GM19238 (cell line): ENCODE data around the gene FSTL3.
"Not testable (repeated sequence)": the region's sequence is repeated elsewhere in the genome, so short reads cannot be mapped to it uniquely, and the experiment has no call there.

Experiments used
- DNase-seq: peaks from one replicate; pipeline ENCODE4 v3.0.0; 2011; ENCODE audit warnings: low spot score; ENCODE audit not compliant: insufficient read length

The FSTL3 gene

DNA sequence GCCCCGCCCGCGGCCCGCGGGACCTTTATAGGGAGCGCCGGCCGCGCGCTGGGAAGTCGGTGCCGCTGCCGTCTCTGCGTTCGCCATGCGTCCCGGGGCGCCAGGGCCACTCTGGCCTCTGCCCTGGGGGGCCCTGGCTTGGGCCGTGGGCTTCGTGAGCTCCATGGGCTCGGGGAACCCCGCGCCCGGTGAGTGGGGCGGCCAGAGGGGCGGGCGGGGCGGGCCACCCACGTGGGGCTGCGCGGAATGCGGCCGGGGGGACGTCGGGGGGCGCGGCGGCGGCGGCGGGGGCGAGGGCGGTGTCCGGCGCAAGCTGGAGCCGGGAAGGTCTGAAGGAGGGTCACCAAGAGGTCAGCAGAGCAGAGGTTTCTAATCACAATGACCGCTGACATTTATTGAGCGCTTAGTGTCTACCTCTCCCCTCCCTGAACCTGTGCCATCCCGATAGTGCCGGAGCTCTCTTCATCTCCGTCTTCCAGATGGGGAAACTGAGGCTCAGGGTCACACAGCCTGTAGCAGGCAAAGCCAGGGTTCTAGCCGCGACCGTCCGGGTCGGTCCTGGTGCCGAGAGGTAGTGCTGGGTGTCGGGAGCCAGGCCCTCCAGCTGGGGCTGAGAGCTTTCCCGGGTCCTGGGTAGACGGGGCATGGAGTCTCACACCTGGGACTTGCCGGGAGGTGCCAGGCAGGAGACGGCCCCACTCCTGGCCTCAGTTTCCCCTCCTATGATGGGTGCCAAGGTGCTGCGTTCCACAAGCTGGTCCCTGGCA lies at the start of gene FSTL3:
FSTL3 (plus strand) TSS at position 54 of the 767 bp plus-strand sequence; CDS start at position 86, 32 bp downstream.
- DNase-seq, result no peak

DNA sequence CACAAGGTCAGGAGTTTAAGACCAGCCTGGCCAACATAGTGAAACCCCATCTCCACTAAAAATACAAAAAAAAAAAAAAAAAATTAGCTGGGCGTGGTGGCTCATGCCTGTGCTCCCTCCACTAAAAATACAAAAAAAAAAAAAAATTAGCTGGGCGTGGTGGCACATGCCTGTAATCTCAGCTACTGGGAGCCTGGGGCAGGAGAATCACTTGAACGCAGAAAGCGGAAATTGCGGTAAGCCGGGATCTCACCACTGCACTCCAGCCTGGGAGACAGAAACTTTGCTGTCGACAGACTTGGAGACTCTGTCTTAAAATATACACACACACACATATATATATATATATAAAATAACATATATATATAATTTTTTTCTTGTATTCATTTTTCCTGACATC lies 49.6 kb upstream of the FSTL3 start:
- not testable (repeated sequence) for DNase-seq

GRCh38 chr19:628168-628567 lies 48.0 kb upstream of the FSTL3 start:
- no peak for DNase-seq

DNA sequence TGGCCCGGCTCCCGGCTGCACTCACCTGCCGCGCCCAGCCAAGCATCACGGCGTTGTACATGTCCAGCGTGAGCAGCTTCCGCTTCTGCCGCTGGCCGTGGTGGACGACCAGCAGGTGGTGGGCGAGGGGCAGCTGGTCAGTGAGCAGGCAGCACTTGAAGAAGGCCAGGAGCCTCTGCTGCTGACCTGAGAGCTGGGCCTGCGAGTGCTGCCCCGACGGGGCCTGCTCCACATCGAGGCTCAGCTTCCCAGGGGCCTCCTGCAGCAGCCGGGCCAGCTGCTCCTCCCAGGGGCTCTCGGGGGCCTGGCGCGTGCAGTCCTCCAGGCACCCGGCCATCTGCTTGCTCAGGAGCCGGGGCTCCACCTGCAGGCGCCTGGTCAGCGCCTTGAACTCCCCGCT lies 46.7 kb upstream of the FSTL3 start:
- DNase-seq, result not testable (repeated sequence)

- no peak for DNase-seq
These were observed 46.1 kb upstream of the FSTL3 start for GRCh38 chr19:629961-630714.

GRCh38 chr19:632579-633067 lies 43.6 kb upstream of the FSTL3 start:
- DNase-seq, result peak; percentile 79

DNA sequence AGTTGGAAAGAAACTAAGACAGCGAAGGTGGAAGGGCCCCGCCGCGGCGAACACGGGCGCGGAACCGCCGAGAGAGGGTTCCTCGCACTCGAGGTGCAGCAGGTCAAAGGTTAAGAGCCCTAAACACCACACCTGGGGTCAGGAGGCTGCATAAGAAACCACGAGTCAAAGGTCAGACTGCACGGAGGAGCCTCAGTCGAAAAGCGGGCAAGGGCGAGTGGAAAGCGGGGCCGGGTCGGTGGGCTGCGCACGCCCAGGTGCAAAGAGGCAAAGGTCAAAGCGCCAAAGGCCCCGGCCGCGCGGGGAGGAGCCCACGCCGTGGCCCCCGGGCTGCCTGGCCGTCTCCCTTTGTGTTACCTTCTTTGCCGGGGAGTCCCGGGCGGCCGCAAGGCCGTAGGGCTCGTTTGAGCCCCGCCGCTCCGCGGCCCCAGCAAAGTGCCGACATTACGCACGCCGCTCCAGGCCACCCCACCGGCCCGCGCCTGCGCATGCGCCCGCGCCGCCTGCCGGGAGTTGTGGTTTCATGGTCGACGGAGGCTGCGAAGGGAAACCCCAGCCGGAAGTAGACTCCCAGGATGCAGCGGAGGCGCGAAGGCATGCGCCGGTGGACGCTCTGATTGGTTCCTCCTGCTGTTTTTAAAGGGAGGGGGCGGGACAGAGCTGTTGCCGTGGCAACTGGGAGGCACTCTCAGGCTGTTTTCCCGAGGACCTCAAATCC lies 43.0 kb upstream of the FSTL3 start, which contains the start of gene POLRMT:
POLRMT (minus strand) TSS at position 470 of the 718 bp plus-strand sequence; CDS start at position 445, 25 bp downstream.
- DNase-seq, result peak; percentile 100

DNA sequence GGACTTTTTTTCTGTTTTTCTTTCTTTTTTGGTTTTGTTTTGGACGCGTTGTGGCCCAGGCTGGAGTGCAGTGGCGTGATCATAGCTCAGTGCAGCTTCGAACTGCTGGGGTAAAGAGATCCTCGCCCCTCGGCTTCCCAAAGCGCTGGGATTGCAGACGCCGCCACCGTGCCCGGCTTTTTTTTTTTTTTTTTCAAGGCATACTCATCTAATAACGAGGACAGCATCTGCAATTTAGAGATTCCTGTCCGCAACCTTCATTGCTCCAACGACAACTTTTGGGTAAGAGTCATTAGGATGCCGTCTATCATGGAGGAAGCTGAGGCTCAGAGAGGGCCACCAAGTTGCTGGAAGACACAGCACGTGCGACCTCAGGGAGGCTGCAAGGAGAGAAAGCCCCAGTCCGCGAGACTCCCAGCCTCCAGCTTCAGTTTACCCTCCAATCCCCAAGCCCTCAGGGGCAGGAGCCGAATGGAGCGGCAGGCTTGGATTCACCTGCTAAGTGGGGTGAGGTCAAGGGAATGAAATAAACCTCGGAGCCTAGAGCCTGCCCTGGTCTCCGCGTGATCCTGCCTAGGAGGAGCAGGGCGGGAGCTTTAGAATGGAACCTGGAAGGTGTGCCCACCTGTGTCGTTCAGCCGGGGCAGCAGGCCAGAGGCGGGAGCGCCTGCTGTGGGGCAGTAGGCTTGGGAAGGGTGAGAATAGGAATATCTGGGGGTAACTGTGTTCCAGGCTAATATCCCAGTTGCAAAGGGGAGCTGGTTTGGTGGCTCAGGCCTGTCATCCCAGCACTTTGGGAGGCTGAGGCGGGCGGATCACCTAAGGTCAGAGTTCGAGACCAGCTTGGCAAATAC lies 42.2 kb upstream of the FSTL3 start:
- DNase-seq, result no peak

DNA sequence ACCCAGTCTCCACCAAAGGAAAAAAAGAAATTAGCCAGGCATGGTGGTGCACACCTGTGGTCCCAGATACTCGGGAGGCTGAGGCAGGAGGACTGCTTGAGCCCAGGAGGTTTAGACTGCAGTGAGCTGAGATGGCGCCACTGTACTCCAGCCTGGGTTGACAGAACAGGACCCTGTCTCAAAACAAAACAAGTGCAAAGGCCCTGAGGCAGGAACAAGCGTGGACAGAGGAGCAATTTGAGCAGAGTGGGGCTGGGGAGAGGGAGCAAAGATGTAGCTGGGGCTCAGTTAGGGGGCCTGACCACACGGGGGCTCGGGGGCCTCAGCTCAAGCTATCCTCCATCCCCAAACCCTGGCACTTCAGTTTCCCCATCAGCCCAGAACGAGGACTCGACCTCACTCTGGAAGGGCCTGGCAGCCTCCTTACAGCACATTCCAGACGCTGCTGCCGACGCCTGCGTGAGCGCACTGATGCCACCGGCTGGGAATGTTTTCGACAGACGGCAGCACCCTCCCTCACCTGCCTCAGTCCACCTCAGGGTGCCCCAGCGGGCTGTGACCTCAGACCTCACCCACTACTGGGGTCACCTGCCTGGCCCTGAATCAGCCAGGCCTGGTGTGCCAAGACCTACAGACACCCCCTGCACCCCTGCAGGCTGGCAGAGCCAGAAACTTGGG lies 41.1 kb upstream of the FSTL3 start:
- DNase-seq, result no peak

- DNase-seq, result no peak
These were observed 37.3 kb upstream of the FSTL3 start for GRCh38 chr19:638906-639252.

DNA sequence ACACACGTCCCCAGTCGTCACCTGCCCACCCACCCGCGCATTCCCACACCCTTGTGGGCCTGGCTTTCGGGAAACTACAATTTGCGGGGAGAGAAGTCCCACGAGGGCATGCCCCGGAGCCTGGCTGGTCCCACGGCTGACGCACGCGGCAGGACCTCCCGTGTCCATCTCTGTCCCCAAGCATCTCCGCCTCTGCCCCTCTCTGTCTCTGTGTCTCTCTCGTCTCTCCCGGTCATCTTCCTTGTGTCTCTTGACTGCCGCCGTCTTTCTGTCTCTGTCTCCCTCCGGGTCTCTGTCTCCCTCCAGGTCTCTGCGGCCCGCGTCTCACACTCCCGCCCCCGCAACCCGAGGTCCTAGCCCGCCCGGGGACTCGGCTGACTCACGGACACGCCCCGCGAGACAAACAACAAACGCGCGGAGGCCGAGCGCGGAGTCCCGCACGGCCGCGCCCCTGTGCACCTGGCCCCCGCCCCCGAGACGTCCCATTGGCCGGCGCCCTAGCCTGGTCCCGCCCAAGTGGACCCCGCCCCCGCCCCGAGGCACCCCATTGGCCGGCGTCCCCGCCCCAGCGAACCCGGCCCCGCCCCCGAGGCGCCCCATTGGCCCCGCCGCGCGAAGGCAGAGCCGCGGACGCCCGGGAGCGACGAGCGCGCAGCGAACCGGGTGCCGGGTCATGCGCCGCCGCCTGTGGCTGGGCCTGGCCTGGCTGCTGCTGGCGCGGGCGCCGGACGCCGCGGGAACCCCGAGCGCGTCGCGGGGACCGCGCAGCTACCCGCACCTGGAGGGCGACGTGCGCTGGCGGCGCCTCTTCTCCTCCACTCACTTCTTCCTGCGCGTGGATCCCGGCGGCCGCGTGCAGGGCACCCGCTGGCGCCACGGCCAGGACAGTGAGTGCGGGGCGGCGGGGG lies 36.7 kb upstream of the FSTL3 start, which contains the start of gene FGF22:
FGF22 (plus strand) TSS at position 627 of the 908 bp plus-strand sequence; CDS start at position 674, 47 bp downstream.
- peak; percentile 100 for DNase-seq

GRCh38 chr19:640161-640558 lies 36.0 kb upstream of the FSTL3 start:
- DNase-seq, result no peak

DNA sequence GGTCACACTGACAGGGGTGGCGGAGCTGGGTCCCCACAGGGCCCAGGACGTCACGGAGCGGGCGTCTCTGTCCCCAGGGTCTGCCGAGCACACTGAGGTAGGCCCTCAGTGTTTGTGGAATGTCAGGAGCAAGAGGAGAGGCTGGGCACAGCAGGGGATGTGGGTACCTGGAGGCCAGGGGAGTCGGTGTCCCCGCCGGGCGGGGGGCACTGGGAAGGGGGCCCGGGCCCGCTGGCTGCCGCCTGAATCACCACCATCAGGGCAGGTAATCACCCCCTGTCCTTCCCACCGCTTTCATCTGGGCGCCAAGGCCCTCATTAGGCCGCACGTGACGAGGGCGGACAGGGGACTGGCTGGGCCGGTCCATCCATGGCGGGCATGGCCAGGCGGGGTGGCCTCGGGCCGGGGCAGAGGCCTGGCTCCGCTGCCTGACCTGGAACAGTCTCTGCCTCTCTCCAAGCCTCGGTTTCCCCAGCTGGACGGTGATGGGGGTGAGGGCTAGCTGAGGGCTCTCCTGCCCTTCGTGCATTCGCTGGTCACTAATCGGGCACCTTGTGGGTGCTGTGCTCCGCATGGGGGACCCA lies 35.5 kb upstream of the FSTL3 start:
- no peak for DNase-seq

DNA sequence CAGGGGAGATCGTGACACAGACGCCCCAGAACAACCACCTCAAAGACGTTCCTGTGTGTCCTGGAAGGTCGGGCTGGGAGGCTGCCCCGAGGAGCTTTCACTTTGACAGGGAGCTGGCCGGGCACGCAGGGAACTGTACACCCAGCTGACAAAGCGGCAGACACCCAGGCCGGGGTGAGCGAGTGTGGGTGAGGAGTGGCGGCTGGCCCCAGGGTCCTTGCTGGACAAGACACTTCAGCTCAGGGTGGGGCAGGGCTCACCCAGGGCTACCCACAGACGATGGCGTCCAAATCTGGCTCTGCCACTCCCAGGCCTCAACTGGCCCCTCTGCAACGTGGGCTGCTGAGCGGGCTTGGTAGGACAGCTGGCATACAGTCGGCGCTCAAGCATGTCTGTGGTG lies 34.5 kb upstream of the FSTL3 start:
- DNase-seq, result no peak

GRCh38 chr19:642767-643727 lies 33.1 kb upstream of the FSTL3 start:
- DNase-seq, result no peak

DNA sequence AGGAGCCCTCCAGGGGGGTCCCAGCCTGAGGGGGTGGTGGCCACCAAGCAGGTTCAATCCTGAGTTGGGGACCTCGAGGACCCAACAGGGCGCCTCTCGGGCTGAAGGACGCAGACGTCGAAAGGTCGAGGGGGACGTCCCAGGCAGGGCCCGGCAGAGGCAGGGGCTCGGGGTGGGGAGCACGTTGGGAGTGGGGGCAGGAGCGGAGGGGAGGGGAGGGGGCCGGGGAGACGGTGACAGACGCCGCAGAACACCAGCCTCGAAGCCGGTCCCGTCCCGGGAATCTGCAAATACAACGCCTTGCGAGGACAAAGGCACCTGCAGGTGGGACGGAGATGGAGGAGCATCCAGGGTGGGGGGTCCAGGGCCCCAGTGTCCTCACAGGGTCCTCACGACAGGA lies 32.5 kb upstream of the FSTL3 start:
- DNase-seq, result no peak

DNA sequence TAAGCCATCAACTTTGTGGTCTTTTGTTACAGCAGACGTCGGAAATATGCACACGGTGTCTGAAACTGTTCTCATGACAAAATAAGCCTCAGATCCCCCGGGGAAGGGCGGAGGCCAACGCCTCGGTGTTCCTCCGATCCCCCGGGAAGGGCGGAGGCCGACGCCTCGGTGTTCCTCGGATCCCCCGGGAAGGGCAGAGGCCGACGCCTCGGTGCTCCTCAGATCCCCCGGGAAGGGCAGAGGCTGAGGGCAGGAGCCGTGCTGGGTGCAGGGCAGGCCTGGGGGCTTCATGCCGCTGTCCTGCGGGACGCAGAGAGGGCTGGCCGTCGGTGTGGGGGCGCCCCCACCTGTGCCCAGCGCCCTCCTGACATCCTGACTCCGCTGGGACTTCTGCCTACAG lies 31.8 kb upstream of the FSTL3 start:
- no peak for DNase-seq

- DNase-seq, result no peak
These were observed 31.4 kb upstream of the FSTL3 start for GRCh38 chr19:644789-645188.
